KOPT-K1 (cell line): ENCODE results near the gene ANKRD39.
"Not testable (repeated sequence)": the region's sequence is repeated elsewhere in the genome, so short reads cannot be mapped to it uniquely, and the experiment has no call there.

Source experiments
- H3K27ac ChIP-seq: fragments of 200-600 bp; sonication (generic); 2 replicates; pipeline ENCODE4 v1.5.1; 2016; ENCODE audit warnings: antibody characterized with exemption, mild to moderate bottlenecking, low read depth, low read length; ENCODE audit not compliant: poor library complexity, severe bottlenecking
- H3K36me3 ChIP-seq: fragments of 200-600 bp; sonication (generic); 2 replicates; pipeline ENCODE4 v1.5.1; 2017; ENCODE audit warnings: antibody characterized with exemption, mild to moderate bottlenecking, low read length, moderate library complexity; ENCODE audit not compliant: insufficient read depth
- H3K9me3 ChIP-seq: fragments of 200-600 bp; sonication (generic); 2 replicates; pipeline ENCODE4 v1.5.1; 2017; ENCODE audit warnings: antibody characterized with exemption, low read length, mild to moderate bottlenecking; ENCODE audit not compliant: insufficient read depth, poor library complexity, severe bottlenecking

Gene ANKRD39

DNA sequence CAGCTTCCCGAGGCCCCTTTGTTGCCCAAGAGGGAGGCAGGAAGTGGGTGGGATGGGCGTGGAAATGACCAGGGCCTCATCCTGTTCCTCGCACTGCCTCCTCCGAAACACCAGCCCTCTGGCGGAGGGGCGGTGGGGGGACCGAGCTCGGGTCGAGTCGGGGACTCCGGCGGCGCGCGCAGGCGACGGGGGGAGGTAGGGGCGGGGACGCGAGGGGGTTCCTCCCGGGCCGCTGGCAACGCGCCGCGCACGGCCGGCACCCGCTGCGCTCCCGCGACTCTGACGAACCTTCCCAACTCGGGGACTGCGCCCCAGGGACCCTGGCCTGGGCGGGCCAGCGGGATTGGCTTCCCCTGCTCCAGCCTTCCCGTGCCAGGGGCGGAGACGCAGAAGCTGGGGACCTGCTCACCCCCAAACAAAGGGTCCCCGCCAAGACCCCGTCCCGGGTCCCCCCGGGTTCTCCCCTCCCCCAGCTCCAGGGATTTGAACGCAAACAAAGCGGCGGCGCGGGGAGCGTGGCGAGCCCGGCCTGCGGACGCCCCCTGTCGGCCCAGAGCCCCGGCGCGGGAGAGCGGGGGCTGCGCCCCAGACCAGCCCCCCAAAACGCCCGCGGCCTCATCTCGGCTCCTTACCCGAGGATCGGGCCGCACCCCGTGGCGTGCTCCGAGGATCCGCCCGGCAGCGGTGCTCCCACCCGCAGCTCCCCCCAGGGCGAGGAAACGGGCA, 10.9 kb upstream of the ANKRD39 start:
- Histone ChIP-seq H3K9me3 (no peaks in the 10 kb centered on the region), H3K36me3 (no peaks in the 10 kb centered on the region), H3K27ac (no peak overlapping the region)

DNA sequence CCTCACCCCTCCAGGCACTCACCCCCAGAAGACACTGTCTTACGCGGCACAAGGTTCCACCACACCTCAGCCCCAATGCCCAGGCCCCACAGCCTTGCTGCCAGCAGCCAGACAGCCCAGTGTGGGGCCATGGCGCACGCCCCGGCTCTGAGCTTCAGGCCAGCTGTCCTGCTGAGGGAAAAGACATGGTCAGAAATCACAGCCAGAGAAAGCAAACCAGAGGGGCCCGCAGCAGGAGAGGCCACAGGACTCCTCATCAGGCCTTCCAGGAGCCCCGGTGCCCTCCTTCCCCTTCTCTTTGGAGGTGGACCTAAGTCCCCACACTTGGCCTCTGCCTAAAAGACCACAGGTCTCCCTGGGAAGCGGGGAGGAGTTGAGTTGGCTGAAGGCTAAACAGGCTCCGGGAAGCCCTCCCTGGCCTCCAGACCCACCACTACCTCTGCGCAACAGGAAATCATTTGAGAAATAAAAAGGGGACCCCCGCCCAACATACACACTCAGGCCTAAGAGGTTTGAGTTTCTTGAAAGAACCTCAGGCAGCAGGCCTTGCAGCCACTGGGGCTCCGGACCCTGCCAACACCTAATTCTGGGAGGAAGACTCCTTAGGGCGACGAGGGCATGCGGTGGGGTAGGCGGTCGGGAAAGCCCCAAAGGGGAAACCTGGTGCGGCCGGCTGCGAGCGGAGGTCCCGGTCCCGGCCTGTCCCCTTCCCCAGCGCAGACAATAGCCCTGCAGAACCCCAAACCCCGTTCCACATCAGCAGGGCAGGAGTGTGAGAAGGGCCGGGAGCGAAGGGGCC, 10.1 kb upstream of the ANKRD39 start:
- Histone ChIP-seq H3K36me3 (no peaks in the 10 kb centered on the region), H3K9me3 (no peaks in the 10 kb centered on the region), H3K27ac (no peak overlapping the region)

GRCh38 chr2:96866986-96867755, 9.4 kb upstream of the ANKRD39 start:
- Histone ChIP-seq H3K36me3 (no peaks in the 10 kb centered on the region), H3K9me3 (no peaks in the 10 kb centered on the region), H3K27ac (no peak overlapping the region)

DNA sequence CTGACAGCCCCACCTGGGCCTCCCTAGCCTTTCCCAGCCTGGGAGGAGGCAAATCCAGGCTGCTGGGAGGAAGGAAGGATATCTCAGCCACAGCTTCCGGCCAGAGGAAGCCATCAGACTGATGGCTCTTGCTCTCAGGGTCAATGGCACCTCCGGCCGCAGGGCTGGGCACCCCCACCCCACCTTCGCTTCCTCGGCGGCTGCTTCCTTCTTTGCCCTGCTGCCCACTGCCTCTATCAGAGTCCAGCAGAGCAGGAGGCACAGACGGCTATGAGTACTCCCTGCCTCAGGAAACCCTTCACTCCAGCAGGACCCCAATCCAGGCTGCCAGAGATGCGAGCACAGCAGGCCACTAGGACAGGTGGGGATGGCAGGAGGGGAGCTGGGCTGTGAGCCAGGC, 8.8 kb upstream of the ANKRD39 start:
- Histone ChIP-seq H3K27ac (no peak overlapping the region), H3K9me3 (no peaks in the 10 kb centered on the region), H3K36me3 (no peaks in the 10 kb centered on the region)

GRCh38 chr2:96866149-96866548, 8.3 kb upstream of the ANKRD39 start:
- Histone ChIP-seq H3K36me3 (no peaks in the 10 kb centered on the region), H3K9me3 (no peaks in the 10 kb centered on the region)

GRCh38 chr2:96865654-96866053, 7.8 kb upstream of the ANKRD39 start:
- no peak overlapping the region for H3K27ac ChIP-seq
- no peaks in the 10 kb centered on the region for H3K36me3 ChIP-seq
- H3K9me3 ChIP-seq = no peaks in the 10 kb centered on the region

More at GRCh38 chr2:96866149-96866548, 8.3 kb upstream of the ANKRD39 start:
- no peak overlapping the region for H3K27ac ChIP-seq

- Histone ChIP-seq H3K36me3 (no peaks in the 10 kb centered on the region), H3K27ac (no peak overlapping the region), H3K9me3 (no peaks in the 10 kb centered on the region)
These were observed 6.7 kb upstream of the ANKRD39 start for GRCh38 chr2:96864343-96865091.

DNA sequence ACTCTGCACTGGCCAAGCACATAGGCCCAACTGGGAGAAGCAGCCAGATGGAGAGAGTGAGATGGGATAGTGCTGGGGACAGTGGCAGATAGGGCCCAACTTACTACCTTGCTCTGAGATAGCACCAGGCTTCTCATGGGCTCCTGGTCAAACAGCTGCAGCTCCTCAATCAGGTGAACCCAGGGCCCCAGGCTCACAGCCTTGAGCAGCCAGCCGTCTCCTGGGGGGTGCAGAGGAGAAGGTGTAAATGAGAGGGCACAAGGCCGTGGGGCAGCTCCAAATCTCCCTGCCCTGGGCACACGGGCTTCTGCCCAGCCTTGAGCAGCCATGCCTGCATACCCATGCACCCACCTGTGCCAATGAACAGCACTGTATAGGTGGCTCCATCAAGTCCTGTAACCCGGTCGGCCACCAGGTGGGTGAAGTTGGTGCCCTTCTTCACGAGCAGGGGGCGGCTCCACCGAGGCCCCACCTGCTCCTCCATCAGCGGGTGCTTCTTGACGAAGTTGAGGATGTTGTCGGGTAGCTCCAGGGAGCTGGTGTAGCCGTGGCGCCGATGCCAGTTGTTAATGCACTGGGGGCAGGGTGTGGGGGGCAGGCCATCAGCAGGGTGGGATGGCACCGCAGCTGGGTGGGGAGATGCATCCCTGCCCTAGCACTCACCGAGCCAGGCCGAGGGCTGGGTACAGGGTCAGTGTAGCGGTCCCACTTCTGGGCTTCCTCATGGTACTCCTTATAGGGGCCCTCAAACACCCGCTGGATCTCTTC, 5.9 kb upstream of the ANKRD39 start:
- H3K27ac ChIP-seq = no peak overlapping the region
- H3K9me3 ChIP-seq = no peaks in the 10 kb centered on the region
- no peaks in the 10 kb centered on the region for H3K36me3 ChIP-seq

DNA sequence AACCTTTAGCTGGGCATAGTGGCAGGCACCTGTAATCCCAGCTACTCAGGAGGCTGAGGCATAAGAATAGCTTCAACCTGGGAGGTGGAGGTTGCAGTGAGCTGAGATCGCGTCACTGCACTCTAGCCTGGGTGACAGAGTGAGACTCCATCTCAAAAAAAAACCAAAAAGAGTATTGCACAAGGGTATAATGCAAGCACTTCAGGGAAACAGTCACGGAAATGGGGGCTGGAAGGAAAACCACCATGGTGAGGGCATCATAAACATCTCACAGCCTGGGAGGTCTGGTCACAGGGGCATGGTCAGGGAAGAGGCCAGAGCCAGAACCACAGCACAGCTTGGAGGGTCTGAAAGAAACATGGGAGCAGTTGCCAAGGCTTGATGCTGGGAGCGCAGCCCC, 5.2 kb upstream of the ANKRD39 start:
- not testable (repeated sequence) for H3K9me3 ChIP-seq, H3K27ac ChIP-seq, H3K36me3 ChIP-seq

DNA sequence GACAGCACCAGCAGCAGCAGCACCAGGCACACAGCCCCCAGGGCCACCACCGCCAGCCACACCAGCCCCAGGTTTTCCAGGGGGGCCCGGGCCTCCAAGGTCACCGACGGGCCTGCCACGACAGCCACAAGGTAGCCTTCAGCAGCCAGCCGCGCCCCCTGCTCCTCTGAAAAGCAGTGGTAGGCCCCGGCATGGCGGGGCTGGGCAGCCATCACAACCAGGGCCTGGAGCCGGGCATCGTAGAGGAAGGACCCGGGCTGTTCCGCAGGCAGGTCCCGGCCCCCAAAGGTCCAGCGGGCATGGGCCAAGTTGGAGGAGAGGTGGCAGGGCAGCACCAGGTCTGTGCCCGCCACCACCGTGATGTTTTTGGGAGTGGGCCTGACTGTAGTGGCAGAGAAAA, 3.3 kb upstream of the ANKRD39 start:
- H3K27ac ChIP-seq = no peak overlapping the region
- no peaks in the 10 kb centered on the region for H3K36me3 ChIP-seq
- H3K9me3 ChIP-seq = no peaks in the 10 kb centered on the region

DNA sequence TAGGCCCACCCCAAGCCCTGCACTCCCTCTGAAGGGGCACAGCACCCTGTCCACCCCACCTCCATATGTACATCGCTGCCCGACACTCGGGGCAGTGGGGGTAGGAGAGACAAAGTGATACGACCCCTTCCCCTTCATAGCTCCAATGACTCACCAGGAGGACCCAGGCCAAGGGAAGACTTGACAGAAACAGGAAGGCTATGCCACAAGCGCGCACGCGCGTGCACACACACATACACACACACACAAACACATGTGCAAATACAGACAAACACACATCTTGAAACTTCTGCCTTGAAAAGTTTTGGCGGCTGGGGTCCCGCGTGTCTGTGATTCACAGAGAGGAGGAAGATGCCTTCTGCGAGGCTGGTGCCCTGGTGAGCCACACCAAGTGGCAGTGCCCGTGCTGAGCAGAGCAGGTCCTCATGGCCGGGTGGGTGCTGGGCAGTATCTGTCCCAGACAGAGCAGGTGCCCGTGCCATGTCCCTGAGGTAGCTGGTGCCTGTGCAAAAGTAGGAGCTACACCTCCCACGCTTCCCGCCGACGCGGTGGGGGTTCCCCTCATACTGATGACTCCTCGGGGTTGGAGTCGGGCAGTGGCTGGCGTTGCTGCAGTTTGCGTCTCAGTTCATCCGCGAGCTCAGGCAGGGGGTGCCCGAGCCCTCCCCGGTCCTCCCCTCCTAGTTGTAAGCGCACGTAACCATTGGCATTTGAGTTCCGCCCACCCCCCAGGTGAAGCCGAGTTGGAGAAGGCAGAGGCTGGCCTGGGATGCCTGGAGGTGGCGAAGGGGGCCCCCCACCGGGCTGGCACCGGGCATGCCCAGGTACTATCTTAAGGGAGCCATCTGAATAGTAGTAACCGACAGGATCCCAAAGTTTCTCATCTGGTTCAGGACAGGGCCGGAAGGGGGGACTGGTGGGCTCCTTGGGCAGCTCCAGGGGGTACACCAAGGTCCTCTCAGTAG, 2.5 kb upstream of the ANKRD39 start:
- Histone ChIP-seq H3K9me3 (no peaks in the 10 kb centered on the region), H3K36me3 (no peaks in the 10 kb centered on the region), H3K27ac (no peak overlapping the region)

DNA sequence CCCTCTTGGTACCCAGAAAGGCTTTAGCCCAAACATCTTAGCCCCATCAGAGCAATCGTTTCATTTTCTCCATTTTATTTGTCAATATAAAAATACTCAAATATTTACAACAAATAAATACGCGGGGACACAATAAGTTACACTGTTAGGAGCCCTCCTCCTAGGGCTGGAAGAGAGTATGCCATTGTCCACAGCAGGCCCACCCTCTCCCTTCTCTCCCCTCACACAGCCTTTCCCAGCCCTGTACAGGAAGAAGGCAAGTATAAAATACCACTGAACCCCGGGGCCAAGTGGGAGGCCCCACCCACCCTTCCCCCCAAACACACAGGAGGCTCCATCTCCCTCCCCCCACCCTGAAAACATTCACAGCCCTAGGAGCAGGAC, 1.9 kb upstream of the ANKRD39 start:
- H3K9me3 ChIP-seq = no peaks in the 10 kb centered on the region
- H3K27ac ChIP-seq = no peak overlapping the region
- no peaks in the 10 kb centered on the region for H3K36me3 ChIP-seq

- H3K27ac ChIP-seq = no peak overlapping the region
- H3K9me3 ChIP-seq = no peaks in the 10 kb centered on the region
- H3K36me3 ChIP-seq = peaks cover 4% of the 10 kb centered on the region; the same call in 1 of the 2 replicates
These were observed 1.4 kb upstream of the ANKRD39 start for GRCh38 chr2:96859099-96859649.
